Epidermal melanocyte (primary cell): ENCODE results near the gene RAC3.
A peak's percentile ranks its signal among the peaks of the same experiment; 100 is the strongest.

ENCODE experiments used
- DNase-seq: peaks from one replicate; pipeline ENCODE4 v3.0.0; 2011; ENCODE audit warnings: low spot score; ENCODE audit not compliant: insufficient read length

The RAC3 gene

DNA sequence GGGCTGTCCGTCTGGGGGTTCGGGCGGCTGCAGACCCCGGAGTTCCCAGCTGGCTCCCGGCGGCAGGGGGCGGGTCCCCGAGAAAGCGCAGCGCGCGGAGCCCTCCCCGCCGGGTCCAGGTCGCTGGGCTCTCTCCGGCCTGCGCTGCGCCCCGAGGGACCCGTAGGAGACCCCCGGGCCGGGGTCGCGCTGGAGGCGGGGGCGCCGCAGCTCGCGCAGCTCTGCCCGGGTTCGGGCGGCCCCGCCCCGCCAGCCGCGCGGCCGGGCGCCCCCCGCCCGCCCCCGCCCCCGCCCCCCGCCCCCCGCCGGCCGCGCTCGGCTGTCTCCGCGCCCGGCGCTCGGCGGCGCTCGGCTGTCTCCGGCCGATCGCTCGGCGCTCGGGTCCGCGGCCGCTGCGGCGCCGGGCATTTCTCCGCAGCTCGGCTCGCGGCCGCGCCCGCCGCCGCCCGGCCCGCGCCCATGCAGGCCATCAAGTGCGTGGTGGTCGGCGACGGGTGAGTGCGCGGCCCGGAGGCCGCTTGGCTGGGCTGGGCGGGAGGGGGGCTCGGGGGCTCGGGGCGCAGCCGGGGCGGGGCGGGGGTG lies at the start of gene RAC3:
Gene RAC3, plus strand, starts transcription at position 376 of the 582 bp plus-strand sequence. Its CDS starts 84 bp downstream, at position 460.
- DNase-seq, result peak; percentile 61

DNA sequence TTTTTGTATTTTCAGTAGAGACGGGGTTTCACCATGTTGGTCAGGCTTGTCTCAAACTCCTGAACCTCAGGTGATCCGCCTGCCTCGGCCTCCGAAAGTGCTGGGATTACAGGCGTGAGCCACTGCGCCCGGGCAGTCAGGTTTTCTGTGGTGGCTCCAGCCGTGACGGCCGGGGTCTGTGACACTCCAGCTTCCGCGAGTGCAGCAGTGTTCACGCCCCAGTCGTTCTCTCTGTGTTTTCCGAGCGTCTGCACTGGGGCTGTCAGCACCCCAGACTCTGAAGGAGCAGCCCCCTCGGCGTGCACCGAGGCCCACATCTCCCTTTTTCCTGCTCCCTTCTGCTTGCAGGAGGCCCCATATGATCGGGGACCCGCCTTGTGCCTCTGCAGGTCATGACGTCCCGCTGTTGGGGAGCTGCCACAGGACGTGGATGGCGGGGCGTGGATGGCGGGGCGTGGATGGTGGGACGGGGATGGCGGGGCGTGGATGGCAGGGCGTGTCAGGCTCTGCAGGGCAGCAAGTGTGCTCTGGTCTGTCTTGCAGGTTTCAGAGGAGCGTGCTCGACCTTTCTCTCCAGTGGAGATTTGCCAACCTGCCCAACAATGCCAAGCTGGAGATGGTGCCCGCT lies 48.4 kb upstream of the RAC3 start:
- no peak for DNase-seq

DNA sequence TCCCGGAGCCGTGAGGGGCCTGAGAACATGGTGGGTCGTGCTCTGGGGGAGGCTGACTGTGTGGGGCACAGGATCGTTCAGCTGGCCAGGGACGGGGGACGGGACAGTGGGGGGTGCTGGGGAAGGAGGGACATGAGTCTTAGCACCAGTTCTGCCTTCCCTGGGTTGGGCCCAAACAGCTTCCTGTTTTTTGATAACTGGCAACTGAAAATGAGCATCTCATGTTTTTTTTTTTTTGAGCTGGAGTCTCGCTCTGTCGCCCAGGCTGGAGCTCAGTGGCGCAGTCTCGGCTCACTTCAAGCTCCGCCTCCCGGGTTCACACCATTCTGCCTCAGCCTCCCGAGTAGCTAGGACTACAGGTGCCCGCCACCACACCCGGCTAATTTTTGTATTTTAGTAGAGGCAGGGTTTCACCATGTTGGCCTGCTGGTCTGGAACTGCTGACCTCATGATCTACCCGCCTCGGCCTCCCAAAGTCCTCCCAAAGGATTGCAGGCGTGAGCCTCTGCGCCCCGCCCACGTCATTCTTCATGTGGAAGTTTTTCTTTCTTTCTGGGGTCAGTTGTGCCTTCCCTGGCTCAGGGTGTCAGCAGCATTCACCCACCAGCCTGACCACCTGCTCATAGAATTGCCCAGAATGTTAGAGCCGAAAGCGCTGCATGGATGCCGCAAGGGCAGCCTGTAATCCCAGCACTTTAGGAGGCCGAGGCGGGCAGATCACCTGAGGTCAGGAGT lies 47.7 kb upstream of the RAC3 start:
- no peak for DNase-seq

DNA sequence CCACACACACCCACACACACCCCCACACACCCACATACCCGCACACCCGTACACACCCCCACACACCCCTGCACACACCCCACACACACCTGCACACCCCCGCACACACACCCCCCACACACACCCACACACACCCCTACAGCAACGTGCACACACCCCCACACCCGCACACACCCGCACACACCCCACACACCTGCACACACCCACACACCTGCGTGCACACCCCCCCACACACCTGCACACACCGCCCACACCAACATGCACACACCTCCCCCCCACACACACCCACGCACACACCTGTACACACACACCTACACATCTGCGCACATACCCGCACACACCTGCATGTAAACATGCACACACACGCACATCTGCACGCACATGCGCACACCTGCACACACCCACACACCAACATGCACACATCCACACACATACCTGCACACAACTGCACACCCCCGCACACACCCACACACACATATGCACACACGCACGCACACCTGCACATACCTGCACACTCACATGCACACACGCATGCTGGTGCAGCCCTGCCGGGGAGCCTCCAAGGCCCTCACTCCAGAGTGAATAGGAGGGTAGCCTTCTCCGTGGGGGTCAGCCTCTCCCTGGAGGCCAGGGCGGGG lies 46.6 kb upstream of the RAC3 start:
- no peak for DNase-seq

DNA sequence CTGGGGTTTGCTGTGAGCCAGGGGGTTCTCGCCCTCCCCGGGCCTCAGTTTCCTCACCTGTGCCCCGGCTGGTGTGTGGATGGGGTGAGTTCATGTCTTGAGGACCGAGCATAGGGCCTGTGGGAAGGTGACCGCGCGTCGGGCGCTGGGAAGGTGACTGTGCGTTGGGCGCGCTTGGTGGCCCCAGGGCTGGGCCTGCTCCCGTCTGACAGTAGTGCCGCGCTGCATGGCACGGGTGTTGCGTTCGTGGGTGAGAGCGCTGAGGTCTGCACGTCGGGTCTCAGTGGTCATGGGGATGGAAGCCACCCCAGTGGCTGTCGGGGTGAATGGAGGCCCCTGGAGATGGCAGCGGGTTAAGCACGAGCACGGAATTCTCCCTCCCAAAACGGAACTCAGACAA lies 44.9 kb upstream of the RAC3 start:
- DNase-seq, result no peak

DNA sequence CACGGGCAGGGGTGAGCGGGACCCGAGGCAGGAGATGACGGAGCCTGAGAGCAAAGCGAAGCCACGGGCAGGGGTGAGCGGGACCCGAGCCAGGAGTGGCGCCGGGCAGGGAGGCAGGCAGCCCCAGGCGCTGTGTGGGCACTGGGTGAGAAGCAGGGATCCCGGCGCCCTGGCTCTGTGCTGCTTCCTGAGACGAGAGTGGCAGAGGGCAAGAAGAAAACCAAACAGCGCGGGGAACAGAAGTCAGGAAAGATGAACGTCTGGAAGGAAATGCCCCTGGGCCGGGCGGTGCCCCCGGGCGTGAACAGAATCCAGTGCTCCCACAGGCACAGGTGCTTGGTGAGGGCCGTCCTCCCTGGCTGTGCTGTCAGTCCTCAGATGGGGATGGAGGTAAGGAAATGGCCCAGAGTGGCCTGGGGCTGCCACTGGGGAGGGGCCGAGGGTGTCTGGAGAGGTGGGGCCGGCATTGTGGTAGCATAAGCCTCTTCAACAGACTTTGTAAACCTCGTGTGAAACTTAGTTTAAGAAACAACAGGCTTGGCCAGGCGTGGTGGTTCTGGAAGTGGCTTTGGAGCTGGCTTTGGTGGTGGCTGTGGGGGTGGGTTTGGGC lies 44.2 kb upstream of the RAC3 start:
- no peak for DNase-seq

DNA sequence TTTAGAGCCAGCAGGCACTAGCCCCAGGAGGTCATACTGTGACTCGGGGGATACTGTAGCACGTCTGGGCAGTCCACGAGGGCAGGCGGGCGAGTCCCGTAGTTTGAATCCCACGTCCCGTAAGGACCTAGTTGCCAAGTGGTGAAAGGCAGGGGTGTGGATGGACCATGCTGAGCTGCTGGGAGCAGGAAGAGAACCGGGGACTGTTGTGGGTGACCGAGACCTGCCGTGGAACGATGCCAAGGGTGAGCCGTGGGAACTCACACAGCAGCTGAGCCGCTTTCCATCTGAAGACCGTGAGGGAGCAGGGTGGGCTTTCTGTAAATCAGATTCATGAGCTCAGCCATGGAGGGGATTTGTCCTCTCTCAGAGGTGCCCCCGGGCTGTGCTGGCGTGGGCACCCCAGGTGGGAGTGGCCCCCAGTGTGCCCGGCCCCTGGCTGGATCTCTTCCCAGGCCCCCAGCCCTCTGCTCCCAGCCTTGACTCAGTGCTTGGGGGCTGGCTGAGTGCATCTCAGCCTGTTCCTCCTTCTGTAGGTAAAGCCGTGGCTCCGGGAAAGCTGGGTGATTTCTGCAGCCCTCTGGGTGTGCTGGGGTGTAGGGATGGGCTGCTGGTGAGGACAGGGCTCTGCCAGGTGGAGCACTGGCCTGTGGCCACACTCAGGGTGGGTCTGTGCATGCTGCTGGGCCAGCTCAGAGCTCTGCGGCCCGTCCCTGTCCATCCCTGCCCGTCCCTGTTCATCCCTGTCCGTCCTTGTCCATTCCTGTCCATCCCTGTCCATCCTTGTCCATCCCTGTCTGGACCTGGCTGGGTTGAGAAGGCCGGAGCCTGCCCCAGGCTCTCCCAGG lies 40.4 kb upstream of the RAC3 start:
- no peak for DNase-seq

DNA sequence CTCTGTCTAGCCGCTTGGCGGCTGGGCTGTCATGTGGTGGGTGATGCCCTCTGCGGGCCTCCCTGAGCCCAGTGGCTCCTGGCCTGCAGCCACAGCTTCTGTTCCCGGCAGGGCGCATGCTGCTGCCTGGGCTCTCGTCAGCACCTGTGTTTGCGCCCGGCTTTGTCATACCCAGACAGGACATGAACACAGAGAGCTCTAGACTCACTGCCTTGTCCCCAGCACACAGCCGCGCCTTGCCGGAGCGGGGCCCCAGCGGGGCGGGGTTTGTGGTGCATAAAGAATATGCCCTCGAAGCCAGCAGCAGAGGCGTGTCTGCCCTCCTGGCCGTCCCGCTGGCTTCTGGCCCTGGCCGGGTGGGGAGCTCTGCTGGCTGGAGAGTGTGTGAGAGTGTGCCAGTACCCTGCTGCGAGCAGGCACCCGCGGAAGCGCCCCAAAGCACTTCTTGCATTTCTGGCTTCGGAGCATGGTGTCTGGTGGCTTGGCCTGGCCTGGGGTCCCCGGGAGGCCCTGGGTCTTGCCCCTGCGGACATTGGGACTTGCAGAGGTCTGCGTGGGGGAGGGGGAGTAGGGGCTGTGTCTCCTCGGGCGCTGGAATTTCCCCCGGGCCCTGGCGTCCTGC lies 39.7 kb upstream of the RAC3 start:
- DNase-seq, result peak; percentile 90

DNA sequence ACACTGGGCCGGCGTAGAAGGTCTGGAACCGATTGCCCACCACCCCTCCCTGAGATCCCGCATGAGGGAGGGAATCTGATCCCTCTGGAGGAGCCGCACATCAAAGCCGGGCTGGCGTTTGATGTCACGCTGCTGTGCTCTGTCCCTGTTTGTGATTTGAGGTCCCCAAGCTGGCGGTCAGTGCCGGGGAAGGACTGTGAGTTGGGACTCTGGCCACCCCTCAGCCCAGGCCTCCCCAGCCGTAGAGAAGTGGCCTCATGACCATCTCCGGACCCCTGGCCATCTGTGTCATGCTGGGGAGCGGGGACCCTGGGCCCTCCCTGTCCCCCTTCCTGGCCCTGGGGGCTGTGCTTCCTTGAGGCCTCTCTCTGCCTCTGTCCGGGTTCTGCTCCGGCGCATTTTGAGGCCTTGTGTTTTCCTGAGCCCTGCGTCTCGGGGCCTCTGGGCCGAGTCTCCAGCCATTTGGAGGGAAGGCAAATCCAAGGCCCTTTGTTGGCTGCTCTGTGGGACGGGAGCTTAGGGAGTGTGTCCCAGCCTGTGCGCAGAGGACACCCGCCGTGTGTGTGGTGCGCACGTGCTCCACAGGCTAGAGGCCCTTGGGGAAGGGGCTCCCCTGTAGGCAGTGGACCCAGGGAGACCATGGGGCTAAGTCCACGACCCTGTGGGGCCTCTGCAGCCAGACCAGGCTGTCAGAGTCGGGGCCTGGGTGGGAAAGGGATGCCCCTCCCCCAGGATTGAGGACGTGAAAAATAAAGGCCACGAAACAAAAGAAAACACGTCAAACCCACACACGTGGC lies 39.0 kb upstream of the RAC3 start:
- DNase-seq, result no peak

DNA sequence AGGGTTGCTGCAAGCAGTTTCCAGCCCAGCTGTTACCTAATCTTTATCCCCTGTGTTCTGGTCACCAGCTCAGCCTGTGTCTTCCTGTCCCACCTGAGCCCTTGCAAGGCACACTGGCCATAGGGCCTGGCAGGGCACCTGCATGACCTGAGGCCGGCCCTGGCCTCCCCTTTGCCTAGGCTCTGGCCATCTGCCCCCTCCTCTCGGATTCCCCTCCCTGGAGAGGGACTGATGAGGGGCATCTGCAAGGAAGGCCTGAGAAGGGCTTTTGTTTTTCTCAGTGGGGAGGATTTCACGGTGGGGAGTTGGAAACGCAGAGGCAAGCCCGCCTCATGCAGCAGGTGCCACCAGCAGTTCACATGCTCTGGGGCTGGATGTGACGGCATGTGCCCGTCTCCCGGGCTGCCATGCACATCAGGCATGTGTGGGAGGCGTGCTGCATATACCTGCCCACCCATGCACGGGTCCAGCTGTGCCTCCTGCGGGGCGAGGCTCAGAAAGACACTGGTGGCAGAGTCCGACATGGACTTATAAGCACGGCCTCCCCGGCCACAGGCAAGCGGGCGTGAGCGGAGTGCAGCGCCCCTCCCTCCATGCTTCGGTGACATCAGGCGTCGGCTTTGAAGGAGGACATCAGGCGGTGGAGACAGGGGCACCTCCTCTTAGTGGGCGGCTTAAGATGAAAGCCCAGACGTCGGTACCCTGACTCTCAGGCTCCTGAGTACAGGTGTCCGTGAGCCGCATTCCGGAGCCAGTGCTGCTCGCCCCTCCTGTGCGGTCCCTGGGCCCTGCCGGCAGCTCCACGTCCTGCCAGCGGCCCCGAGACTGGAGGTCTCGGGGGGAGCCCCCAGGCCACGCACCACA lies 37.5 kb upstream of the RAC3 start:
- no peak for DNase-seq

DNA sequence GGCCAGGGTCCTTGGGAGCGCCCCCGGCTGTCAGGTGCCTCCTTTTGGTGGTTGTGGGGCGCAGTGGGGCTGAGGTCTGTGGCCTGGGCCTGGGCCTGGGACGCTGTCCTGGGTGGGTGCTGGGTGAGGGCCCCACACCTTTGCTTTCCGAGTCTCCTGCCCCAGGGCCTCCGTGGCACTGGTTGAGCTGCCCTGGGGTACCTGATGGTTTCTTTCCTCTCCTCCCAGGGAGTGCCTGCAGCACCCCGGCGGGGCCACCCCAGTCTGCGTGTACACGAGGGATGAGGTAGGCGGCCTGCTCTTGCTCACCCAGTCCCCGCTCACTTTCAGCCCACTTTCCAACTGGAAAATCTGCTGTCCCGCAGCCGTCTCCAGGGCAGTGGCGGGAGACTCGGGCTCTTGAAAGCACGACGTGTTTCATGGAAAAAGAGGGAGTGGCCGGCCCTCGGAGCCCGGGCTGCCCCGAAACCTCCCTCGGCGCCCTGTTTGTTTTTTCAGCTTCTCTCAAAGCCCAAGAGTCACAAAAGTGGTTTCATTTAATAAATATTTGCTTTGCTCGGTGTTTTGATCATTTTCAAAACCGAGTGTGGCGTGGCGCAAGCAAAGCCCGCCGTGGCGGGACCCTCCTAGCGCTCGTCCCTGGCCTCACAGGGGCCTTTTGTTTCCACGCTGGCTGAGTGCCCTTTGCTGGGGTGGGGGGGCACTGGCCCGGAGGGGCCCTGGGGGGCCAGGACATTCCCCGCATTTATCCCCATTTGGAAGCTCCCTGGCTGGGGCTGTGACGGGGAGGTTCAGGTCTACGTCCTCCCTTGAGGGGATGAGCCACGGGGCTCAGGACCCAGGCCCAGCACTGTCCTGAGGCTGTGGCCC lies 36.6 kb upstream of the RAC3 start:
- DNase-seq, result no peak

DNA sequence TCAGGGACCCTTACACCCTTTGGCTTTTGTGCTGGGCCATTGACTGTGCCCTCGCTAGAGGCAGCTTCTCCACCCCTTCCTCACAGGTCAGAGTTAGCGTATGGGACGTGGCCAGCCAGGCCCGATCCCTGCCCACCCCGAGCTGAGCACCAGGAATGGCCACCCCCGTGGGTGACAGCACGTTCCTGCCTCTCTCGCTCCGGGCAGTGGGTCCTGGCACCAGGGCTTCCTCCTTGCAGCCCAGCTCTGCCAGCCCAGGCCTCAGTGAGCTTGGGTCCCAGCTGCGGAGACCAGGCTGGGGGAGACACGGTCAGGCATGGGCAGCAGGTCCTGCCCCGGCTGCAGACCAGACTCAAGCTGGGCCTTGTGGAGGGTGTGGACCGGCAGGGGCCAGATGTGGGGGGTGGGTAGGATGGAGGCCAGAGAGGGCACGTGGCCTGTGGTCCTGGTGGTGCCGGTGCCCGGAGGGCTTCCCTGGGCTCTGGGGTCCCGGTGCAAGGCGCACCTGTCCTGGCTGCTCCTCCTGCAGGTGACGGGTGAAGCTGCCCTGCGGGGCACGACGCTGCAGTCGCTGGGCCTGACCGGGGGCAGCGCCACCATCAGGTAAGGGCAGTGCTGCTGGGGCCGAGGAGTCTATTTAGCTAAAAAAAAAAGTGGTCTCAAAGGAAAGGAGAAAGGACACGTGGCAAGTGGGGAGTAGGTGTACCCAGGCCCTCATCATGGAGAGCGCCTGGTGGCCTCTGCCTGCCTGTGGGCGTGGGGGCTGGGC lies 35.8 kb upstream of the RAC3 start:
- DNase-seq, result no peak

DNA sequence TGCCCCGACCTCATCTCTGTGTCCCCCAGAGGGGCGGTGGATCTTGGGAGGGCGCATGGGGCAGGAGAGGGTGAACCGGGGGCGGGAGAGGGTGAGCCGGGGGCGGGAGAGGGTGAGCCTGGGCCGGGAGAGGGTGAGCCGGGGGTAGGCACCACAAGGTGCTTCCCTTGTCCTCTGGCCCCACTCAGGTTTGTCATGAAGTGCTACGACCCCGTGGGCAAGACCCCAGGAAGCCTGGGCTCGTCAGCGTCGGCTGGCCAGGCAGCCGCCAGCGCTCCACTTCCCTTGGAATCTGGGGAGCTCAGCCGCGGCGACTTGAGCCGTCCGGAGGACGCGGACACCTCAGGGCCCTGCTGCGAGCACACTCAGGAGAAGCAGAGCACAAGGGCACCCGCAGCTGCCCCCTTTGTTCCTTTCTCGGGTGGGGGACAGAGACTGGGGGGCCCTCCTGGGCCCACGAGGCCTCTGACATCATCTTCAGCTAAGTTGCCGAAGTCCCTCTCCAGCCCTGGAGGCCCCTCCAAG lies 35.2 kb upstream of the RAC3 start:
- DNase-seq, result no peak

DNA sequence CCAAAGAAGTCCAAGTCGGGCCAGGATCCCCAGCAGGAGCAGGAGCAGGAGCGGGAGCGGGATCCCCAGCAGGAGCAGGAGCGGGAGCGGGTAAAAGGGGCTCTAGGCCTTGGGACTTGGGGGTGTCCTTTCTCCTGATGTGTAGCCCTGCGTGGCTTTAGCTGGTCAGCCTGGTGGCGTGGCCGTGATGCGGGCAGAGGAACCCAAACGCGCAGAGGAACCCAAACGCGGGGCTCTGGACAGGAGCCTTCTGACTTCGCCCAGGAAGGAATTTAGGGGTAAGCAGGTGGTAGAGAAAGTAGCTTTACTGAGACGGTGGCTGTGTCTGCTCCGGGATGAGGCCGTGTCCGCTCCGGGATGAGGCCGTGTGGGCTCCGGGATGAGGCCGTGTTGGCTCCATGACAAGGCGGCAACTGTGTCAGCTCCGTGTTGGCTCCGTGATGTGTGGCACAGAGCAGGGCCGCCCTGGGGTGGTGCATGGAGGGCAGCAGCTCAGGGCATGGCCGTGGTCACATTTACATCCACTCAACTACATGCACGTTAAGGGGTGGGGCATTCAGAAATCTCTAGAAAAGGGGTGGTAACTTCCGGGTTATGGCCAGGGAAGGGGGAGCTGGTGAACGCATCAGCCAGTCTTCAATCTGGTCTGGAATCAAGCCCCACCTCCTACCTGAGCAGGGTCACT lies 34.6 kb upstream of the RAC3 start:
- no peak for DNase-seq

DNA sequence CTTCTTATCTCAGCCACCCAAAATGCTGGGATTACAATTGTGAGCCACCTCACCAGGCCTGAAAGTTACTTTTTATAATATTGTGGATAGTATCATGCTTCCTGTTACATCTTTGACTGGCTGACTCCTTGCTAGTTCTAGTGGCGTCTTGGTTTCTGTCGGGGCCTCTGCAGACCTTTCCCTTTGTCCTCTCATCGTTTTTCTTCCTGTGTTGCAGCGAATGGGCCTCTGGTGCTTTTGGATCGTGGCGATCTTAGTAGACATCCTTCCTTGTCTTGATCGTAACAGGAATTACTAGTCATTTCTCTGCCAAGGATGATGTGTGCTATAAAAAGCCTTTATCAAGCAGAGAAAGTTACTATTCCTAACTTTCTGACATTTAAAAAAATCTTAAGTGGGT lies 33.3 kb upstream of the RAC3 start:
- no peak for DNase-seq
